HepG2 (cell line): ENCODE results near the gene KRTAP1-1. TPM values are rescaled to one million over a fixed set of nuclear protein-coding genes. Genes with fewer than 3 reads are reported as not detected.

Source experiments
- AGO2 ChIP-seq: fragments of 200-400 bp; formaldehyde crosslinking; optimal IDR thresholded peaks from 2 replicates; pipeline ENCODE3; 2017; ENCODE audit warnings: mild to moderate bottlenecking, low read depth, low read length, moderate library complexity
- CEBPG ChIP-seq: IDR thresholded peaks from 2 replicates; pipeline ENCODE4 v1.6.1; 2016
- FOXA1 ChIP-seq, 2 experiments: fragments of 450-650 bp in 1 of 2; sonication (generic) in 1 of 2; formaldehyde crosslinking in 1 of 2; IDR thresholded peaks; 2 replicates each; pipeline versions ENCODE4 v1.4.0 to v1.6.1; 2016 to 2020; ENCODE audit warnings: missing genetic modification reagents in 1 of 2
- GATAD2A ChIP-seq: IDR thresholded peaks from 2 replicates; pipeline ENCODE4 v1.6.1; 2016
- KLF11 ChIP-seq: IDR thresholded peaks from 2 replicates; pipeline ENCODE4 v1.6.1; 2016; ENCODE audit warnings: missing compliant biosample characterization
- PLRG1 ChIP-seq: fragments of 450-650 bp; conservative IDR thresholded peaks from 2 replicates; pipeline ENCODE4 v1.6.1; 2016
- POLR2AphosphoS5 ChIP-seq: IDR thresholded peaks from 2 replicates; pipeline ENCODE4 v1.6.1; 2012; ENCODE audit warnings: low read depth, low read length
- PPARG ChIP-seq: conservative IDR thresholded peaks from 2 replicates; pipeline ENCODE4 v1.6.1; 2016; ENCODE audit warnings: missing biosample characterization, missing genetic modification reagents
- RBAK ChIP-seq: sonication (generic); formaldehyde crosslinking; IDR thresholded peaks from 2 replicates; pipeline ENCODE4 v1.5.1; 2020; ENCODE audit warnings: mild to moderate bottlenecking, missing genetic modification reagents
- REXO4 ChIP-seq: sonication (generic); formaldehyde crosslinking; IDR thresholded peaks from 2 replicates; pipeline ENCODE4 v1.8.0; 2022; ENCODE audit warnings: missing genetic modification reagents, mild to moderate bottlenecking, borderline replicate concordance
- SKIL ChIP-seq: sonication (generic); formaldehyde crosslinking; IDR thresholded peaks from 2 replicates; pipeline ENCODE4 v1.8.0; 2022; ENCODE audit warnings: missing genetic modification reagents, mild to moderate bottlenecking, moderate library complexity, borderline replicate concordance
- SMAD3 ChIP-seq: sonication (generic); formaldehyde crosslinking; IDR thresholded peaks from 2 replicates; pipeline ENCODE4 v1.4.0; 2020; ENCODE audit warnings: missing genetic modification reagents
- SOX5 ChIP-seq: IDR thresholded peaks from 2 replicates; pipeline ENCODE4 v1.6.1; 2016; ENCODE audit warnings: borderline replicate concordance
- ZEB1 ChIP-seq: IDR thresholded peaks from 2 replicates; pipeline ENCODE4 v1.6.1; 2012; ENCODE audit warnings: mild to moderate bottlenecking, low read depth, inconsistent platforms; ENCODE audit not compliant: insufficient replicate concordance
- ZNF142 ChIP-seq: sonication (generic); formaldehyde crosslinking; IDR thresholded peaks from 2 replicates; pipeline ENCODE4 v1.4.0; 2020; ENCODE audit warnings: missing genetic modification reagents
- ZNF282 ChIP-seq: fragments of 450-650 bp; IDR thresholded peaks from 2 replicates; pipeline ENCODE4 v1.6.1; 2018; ENCODE audit not compliant: partially characterized antibody
- ZNF296 ChIP-seq: sonication (generic); formaldehyde crosslinking; conservative IDR thresholded peaks from 2 replicates; pipeline ENCODE4 v1.5.0; 2020; ENCODE audit warnings: mild to moderate bottlenecking, missing genetic modification reagents
- ZNF3 ChIP-seq: IDR thresholded peaks from 2 replicates; pipeline ENCODE4 v1.7.0; 2017; ENCODE audit warnings: inconsistent platforms
- ZNF530 ChIP-seq: sonication (generic); formaldehyde crosslinking; IDR thresholded peaks from 2 replicates; pipeline ENCODE4 v1.5.0; 2020; ENCODE audit warnings: low read depth, mild to moderate bottlenecking, missing genetic modification reagents
- ZNF572 ChIP-seq: sonication (generic); formaldehyde crosslinking; IDR thresholded peaks from 2 replicates; pipeline ENCODE4 v1.5.1; 2020; ENCODE audit warnings: mild to moderate bottlenecking, missing genetic modification reagents
- ZNF747 ChIP-seq: sonication (generic); formaldehyde crosslinking; IDR thresholded peaks from 2 replicates; pipeline ENCODE4 v1.8.1; 2023; ENCODE audit warnings: missing genetic modification reagents, mild to moderate bottlenecking, borderline replicate concordance
- ZNF761 ChIP-seq: sonication (generic); formaldehyde crosslinking; conservative IDR thresholded peaks from 2 replicates; pipeline ENCODE4 v1.4.0; 2020; ENCODE audit warnings: mild to moderate bottlenecking, missing genetic modification reagents
- ZNF780A ChIP-seq: sonication (generic); formaldehyde crosslinking; IDR thresholded peaks from 2 replicates; pipeline ENCODE4 v1.8.0; 2022; ENCODE audit warnings: mild to moderate bottlenecking, missing genetic modification reagents, moderate library complexity
- ZSCAN30 ChIP-seq: sonication (generic); formaldehyde crosslinking; IDR thresholded peaks from 2 replicates; pipeline ENCODE4 v1.5.0; 2020; ENCODE audit warnings: mild to moderate bottlenecking, missing genetic modification reagents
- ZSCAN9 ChIP-seq: IDR thresholded peaks from 2 replicates; pipeline ENCODE4 v1.6.1; 2016; ENCODE audit warnings: borderline replicate concordance
- polyA plus RNA-seq, 8 experiments: library from polyadenylated mRNA; depleted of rRNA in 3 of 8; stranded (reverse) in 7 of 8; unstranded in 1 of 8; fragments of >200 nt; fragmentation: Illumina TruSeq in 4 of 8; extraction: Trizol in 4 of 8; gene quantifications; 2 replicates each; pipeline versions ENCODE4 v1.2.1 to v1.2.3, GENCODE V29; 2011 to 2016; ENCODE audit warnings: low read depth in 4 of 8, missing spikeins in 1 of 8, mixed read lengths in 1 of 8; ENCODE audit not compliant: insufficient read depth in 1 of 8
- total RNA-seq, 5 experiments: library from RNA; depleted of rRNA; stranded (reverse); fragments of >200 nt; fragmentation: Illumina TruSeq; extraction: Trizol; gene quantifications; 2 replicates each; pipeline ENCODE4 v1.2.3, GENCODE V29; 2016; ENCODE audit warnings: low read depth in 1 of 5

KRTAP1-1 gene
- total and polyA plus RNA-seq, 2 of the 13 experiments (the other 11 are each of a cell fraction or from before 2014, with no cell fraction given) = not detected

- TF ChIP-seq ZNF780A (CRISPR knock-in tag) (no peak), ZSCAN9 (CRISPR knock-in tag) (peak; percentile 53; the same call in 1 of the 2 replicates), ZNF3 (CRISPR knock-in tag) (no peak), CEBPG (CRISPR knock-in tag) (peak; percentile 55), REXO4 (CRISPR knock-in tag) (no peak), POLR2AphosphoS5 (no peak), PPARG (CRISPR knock-in tag) (peak; percentile 82), AGO2 (no peak), SMAD3 (CRISPR knock-in tag) (peak; percentile 88), ZSCAN30 (CRISPR knock-in tag) (no peak), ZNF142 (no peak), ZNF572 (no peak), SKIL (no peak), ZNF530 (no peak), RBAK (no peak), FOXA1 (IDR thresholded peaks at IDR 0.05) (0 out of 2 replicates have a peak, but pooled peaks have one; percentile 47), FOXA1 (CRISPR knock-in tag; IDR thresholded peaks at IDR 0.05) (peak; percentile 83), SOX5 (CRISPR knock-in tag) (peak; percentile 100), ZNF761 (CRISPR knock-in tag) (no peak), ZNF747 (CRISPR knock-in tag) (no peak), PLRG1 (no peak), ZNF282 (no peak), KLF11 (no peak), GATAD2A (peak; percentile 93), ZNF296 (CRISPR knock-in tag) (no peak), ZEB1 (peak; percentile 35)
Measured at GRCh38 chr17:41009301-41009760, 31.9 kb downstream of the KRTAP1-1 start (continued).
